ENCODE measurements around the gene SPATA19.

- TF ChIP-seq CTCF (conservative IDR thresholded peaks at IDR 0.05 in 1 of 2, IDR thresholded peaks at IDR 0.05 in 1 of 2; ENCODE audit: extremely low read depth in 1 of 2, insufficient read depth in 1 of 2, low read depth in 1 of 2, low read length in 2 of 2) (no peak), EZH2 (IDR thresholded peaks at IDR 0.05; ENCODE audit: borderline replicate concordance, low read length) (no peak)
These were observed 4.8 kb downstream of the SPATA19 start for GRCh38 chr11:133840479-133840941.
